ENCODE measurements around the gene SYTL5.
"Not testable (repeated sequence)": the region's sequence is repeated elsewhere in the genome, so short reads cannot be mapped to it uniquely, and the experiment has no call there.

Gene SYTL5

GRCh38 chrX:38006291-38006690 lies at the start of gene SYTL5:
SYTL5 (plus strand) TSS chrX:38006553; CDS start chrX:38033890, 27,337 bp downstream.
- no peak for DNase-seq (ENCODE audit: low spot score)

GRCh38 chrX:37958525-37959211 lies 47.7 kb upstream of the SYTL5 start:
- peak; percentile 63 for DNase-seq (ENCODE audit: low spot score)

- peak; percentile 55 for DNase-seq (ENCODE audit: low spot score)
These were observed 46.9 kb upstream of the SYTL5 start for GRCh38 chrX:37959212-37960021.

GRCh38 chrX:37961118-37961517 lies 45.2 kb upstream of the SYTL5 start:
- DNase-seq (ENCODE audit: low spot score): no peak

DNA sequence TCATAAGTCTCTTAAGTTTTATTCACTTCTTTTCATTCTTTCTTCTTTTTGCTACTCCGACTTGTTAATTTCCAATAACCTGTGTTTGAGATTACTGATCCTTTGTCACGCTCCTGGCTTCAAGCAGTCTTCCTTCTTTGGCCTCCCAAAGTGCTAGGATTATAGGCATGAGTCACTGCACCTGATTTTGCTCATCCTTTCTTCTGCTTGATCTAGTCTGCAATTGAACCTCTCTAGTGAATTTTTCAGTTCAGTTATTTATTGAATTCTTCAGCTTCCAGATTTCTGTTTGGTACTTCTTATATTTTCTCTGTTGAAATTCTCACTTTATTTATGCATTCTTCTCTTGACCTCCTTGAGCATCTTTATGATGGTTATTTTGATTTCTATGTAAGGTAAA lies 38.6 kb upstream of the SYTL5 start:
- DNase-seq (ENCODE audit: low spot score): no peak

GRCh38 chrX:37975421-37975820 lies 30.9 kb upstream of the SYTL5 start:
- DNase-seq (ENCODE audit: low spot score): no peak

GRCh38 chrX:37976153-37976552 lies 30.2 kb upstream of the SYTL5 start:
- no peak for DNase-seq (ENCODE audit: low spot score)

GRCh38 chrX:37984880-37985279 lies 21.5 kb upstream of the SYTL5 start:
- no peak for DNase-seq (ENCODE audit: low spot score)

- DNase-seq (ENCODE audit: low spot score): no peak
These were observed 19.5 kb upstream of the SYTL5 start for GRCh38 chrX:37986893-37987292.

GRCh38 chrX:37989304-37989703 lies 17.0 kb upstream of the SYTL5 start:
- no peak for DNase-seq (ENCODE audit: low spot score)

DNA sequence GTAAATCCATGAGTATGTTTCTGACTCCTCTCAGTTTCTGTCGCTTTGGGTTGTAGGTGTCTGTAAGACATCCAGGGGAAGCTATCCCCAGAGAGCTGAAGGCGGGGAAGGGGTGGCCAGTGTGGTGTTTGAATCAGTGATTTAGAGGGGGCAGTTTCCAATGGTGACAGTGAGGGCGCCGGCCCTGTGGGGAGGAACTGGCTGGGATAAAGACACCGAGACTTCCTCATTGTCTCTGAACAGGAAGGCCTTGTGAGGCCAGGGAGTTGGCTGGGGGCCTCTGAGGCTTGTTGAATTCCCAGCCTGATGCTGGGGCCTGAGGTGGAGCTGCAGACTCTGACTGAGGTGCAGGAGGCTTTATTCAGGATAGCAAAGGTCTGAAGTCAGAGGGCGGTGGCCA lies 15.1 kb upstream of the SYTL5 start:
- DNase-seq (ENCODE audit: low spot score): not testable (repeated sequence)

GRCh38 chrX:37993176-37993575 lies 13.2 kb upstream of the SYTL5 start:
- DNase-seq (ENCODE audit: low spot score): no peak

DNA sequence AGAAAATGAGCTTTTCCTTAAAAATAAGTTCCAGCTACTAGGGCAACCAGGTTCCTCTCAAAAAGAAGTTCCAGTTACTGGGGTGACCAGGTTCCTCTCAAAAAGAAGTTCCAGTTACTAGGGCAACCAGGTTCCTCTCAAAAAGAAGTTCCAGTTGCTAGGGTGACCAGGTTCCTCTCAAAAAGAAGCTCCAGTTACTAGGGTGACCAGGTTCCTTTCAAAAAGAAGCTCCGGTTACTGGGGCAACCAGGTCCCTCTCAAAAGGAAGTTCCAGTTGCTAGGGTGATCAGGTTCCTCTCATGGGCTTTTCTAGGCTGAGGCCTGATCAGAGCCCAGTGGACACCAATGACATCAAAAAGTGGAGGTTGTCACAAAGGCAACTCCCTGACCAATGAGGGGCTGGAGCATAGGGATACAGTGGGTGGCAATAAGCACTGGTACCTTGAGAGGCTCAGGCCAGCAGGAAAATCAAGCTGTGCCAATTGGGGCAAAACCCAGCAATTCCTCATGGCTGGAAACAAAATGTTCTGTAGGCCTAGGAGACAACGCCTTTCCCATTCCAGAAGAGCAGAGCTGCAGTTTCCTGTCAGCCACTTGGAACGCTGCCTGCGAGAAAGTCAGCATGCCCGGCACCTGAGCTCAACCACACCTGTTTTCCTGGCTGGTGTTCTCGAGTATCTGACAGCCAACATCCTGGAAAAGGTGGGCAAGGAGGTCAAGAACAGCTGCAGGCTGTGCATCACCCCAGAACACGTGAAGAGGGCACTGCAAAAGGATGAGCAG lies 12.3 kb upstream of the SYTL5 start:
- DNase-seq (ENCODE audit: low spot score): peak; percentile 18

DNA sequence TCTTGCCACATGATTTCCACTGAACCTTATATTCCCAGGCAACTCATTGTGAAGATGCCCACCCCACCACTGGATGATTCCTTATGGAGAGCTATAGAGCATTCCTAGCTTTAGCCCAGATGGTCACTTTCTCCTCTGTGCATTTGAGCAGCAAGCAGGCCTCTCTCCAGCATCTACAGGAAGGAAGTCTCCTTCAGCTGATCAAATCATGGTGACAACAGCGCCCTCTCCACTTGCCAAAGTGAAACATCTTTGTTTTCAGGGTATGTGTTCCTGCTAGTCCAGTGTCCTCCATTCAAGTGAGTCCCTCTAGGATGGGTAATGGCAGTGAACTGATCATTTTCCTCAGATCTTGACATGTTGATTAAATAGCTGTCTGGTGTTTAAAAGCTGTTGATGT lies 10.9 kb upstream of the SYTL5 start:
- DNase-seq (ENCODE audit: low spot score): no peak

- no peak for DNase-seq (ENCODE audit: low spot score)
These were observed 9.3 kb upstream of the SYTL5 start for GRCh38 chrX:37997096-37997495.

DNA sequence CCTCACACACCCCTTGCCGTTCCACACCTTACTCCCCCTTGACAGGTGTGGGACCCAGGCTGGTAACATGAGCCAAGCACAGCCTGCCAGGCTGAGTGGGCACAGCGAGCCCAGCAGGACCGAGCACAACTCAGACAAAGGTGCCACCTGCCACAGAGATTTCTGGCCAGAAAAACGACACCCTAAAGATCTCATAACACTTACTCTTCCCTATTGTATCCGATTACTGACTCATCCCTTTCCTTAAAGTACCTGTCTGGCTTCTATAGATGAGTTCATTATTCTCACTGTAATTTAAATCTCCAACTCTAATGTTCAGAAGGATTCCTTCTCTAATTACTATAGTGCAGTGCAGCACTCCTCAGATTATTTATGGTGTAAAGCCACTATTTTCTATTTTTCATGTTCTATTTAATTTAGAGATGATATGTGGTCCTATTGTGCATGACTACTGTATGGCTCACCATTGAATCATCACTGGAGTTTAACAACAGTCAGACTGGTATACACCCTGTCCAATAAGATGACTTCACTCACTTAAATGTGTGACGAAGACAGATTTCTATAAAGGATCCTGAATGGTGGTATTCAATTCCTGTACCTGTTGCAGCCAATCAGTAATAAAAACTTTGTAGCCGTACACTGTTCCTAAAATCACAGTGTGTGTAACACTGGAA lies 7.6 kb upstream of the SYTL5 start:
- DNase-seq (ENCODE audit: low spot score): no peak

DNA sequence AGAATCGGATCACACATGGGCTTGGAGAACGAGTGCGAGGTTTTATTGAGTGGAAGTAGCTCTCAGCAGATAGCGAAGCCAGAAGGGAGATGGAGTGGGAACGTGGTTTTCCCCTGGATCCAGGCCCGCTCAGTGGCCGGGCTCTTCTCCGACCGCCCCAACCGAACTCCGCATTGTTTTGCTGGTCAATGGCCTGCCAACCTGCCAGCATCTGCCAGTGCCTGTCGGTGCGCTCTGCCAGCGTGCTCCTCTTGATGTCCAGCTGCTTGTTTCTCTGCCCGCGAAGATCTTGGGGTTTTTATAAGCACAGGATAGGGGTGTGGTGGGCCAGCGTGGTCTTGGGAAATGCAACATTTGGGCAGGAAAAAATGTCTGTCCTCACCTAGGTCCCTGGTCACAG lies 5.6 kb upstream of the SYTL5 start:
- DNase-seq (ENCODE audit: low spot score): no peak

DNA sequence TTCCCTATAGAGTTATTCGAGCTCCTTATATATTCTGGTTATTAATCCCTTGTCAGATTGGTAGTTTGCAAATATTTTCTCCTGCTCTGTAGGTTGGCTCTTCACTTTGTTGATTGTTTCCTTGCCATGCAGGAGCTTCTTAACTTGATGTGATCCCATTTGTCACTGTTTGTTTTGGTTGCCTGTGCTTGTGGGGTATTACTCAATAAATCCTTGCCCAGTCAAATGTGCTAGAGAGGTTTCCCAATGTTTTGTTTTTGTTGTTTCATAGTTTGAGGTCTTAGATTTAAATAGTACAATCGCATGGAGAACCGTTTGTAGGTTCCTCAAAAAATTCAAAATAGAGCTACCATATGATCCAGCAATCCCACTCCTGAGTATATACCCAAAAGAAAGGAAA lies 2.3 kb upstream of the SYTL5 start:
- DNase-seq (ENCODE audit: low spot score): no peak

DNA sequence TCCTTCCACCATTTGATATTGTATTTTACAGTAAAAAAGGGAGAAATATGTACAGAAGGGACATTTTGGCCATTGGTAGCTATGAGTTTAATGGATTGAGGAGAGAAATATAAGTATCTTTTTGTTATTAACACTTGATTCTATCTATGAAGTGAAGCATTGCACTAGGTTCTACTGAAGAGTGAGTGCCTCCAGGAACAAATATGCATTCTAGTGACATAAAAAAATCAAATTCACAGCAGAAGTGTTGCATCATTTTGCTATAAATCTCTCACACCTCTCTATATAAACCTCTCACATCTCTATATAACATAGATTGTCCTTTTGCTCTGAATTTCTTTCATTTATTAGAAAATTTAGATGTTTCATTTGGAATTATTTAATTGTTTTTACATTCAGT lies 425 bp downstream of the SYTL5 start:
- DNase-seq (ENCODE audit: low spot score): no peak

DNA sequence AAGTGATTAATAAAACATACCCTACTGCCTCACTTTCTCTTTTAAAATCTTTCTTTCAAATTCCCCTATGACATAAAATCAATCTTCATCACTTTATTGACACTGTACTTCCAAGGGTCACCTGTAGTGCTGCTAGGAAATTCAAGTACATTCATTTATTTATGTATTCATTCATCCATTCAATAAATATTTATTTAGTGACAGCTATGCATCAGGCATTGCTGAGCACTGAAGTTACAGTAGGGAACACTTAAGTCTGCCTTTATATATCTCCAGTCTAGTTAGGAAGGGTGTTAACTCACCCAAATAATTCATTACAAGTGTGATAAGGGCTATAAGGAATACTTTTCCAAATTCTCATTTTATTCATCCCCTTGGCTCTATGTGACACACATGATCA lies 2.3 kb downstream of the SYTL5 start:
- no peak for DNase-seq (ENCODE audit: low spot score)

GRCh38 chrX:38009641-38010040 lies 3.3 kb downstream of the SYTL5 start:
- no peak for DNase-seq (ENCODE audit: low spot score)

- no peak for DNase-seq (ENCODE audit: low spot score)
These were observed 12.5 kb downstream of the SYTL5 start for GRCh38 chrX:38018766-38019425.
